SK-N-SH treated with all-trans-retinoic acid at 6 μM for 48 hours (cell line): ENCODE results near the gene AGAP1.

Experiments
- ARNTL ChIP-seq: fragments of 450-650 bp; formaldehyde crosslinking; IDR thresholded peaks from 2 replicates; pipeline ENCODE4 v1.5.0; 2020; ENCODE audit warnings: low read depth, mild to moderate bottlenecking, moderate library complexity, borderline replicate concordance
- CSDC2 ChIP-seq: fragments of 250-450 bp; sonication (Bioruptor Pico); IDR thresholded peaks from 2 replicates; pipeline ENCODE4 v1.5.0; 2020; ENCODE audit warnings: mild to moderate bottlenecking, moderate library complexity
- GLIS3 ChIP-seq: fragments of 250-450 bp; sonication (Bioruptor Pico); IDR thresholded peaks from 2 replicates; pipeline ENCODE4 v1.5.0; 2020; ENCODE audit warnings: mild to moderate bottlenecking, moderate library complexity
- TCF4 ChIP-seq: fragments of 250-450 bp; sonication (Bioruptor Pico); IDR thresholded peaks from 2 replicates; pipeline ENCODE4 v1.8.0; 2021; ENCODE audit warnings: mild to moderate bottlenecking, moderate library complexity, borderline replicate concordance
- TOX ChIP-seq: fragments of 250-450 bp; sonication (Bioruptor Pico); IDR thresholded peaks from 2 replicates; pipeline ENCODE4 v1.8.0; 2021; ENCODE audit warnings: mild to moderate bottlenecking, moderate library complexity, borderline replicate concordance
- ZC3H10 ChIP-seq: fragments of 250-450 bp; sonication (Bioruptor Pico); IDR thresholded peaks from 2 replicates; pipeline ENCODE4 v1.5.1; 2021; ENCODE audit warnings: mild to moderate bottlenecking, moderate library complexity
- ZFP3 ChIP-seq: fragments of 250-450 bp; sonication (Bioruptor Pico); IDR thresholded peaks from 2 replicates; pipeline ENCODE4 v1.5.0; 2020; ENCODE audit warnings: mild to moderate bottlenecking, moderate library complexity
- ZNF70 ChIP-seq: fragments of 450-650 bp; formaldehyde crosslinking; IDR thresholded peaks from 2 replicates; pipeline ENCODE4 v1.5.0; 2020; ENCODE audit warnings: mild to moderate bottlenecking, moderate library complexity
- TF ChIP-seq, protein P1 (sequence below): fragments of 250-450 bp; sonication (Bioruptor Pico); IDR thresholded peaks from 2 replicates; pipeline ENCODE4 v1.5.1; 2021; ENCODE audit warnings: mild to moderate bottlenecking, moderate library complexity
- TF ChIP-seq, protein P2 (sequence below): fragments of 250-450 bp; sonication (Bioruptor Pico); IDR thresholded peaks from 2 replicates; pipeline ENCODE4 v1.5.0; 2020; ENCODE audit warnings: mild to moderate bottlenecking, moderate library complexity
- TF ChIP-seq, protein P3 (sequence below): fragments of 250-450 bp; sonication (Bioruptor Pico); IDR thresholded peaks from 2 replicates; pipeline ENCODE4 v1.5.1; 2020; ENCODE audit warnings: low read depth, mild to moderate bottlenecking, moderate library complexity
- TF ChIP-seq, protein P4 (sequence below): fragments of 250-450 bp; sonication (Bioruptor Pico); IDR thresholded peaks from 2 replicates; pipeline ENCODE4 v1.8.0; 2021; ENCODE audit warnings: low read depth, mild to moderate bottlenecking, moderate library complexity, borderline replicate concordance
- TF ChIP-seq, protein P5 (sequence below): fragments of 250-450 bp; sonication (Bioruptor Pico); IDR thresholded peaks from 2 replicates; pipeline ENCODE4 v1.8.0; 2020; ENCODE audit warnings: mild to moderate bottlenecking, moderate library complexity, borderline replicate concordance

DNA sequence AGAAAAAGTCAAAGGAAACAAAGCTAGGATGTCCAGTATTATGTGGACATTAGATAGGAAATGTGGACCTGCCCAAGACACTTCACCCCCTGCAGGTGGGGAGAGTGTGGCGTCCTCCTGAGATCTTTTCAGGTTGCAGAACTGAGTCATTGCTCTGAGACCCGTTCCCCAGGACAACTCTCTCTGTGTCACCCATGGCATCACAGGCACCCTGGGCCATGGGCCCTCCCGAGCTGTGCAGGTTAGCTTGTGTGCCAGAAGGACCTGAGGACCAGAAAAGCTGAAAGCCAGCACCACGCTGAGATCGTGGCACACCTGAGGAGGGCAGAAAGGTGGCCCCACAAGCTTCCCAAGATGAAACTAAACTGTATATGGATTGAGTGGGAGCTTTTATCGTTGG is 229.5 kb downstream of the AGAP1 start:
- TF ChIP-seq CSDC2 (CRISPR knock-in tag) (no peak), TCF4 (CRISPR knock-in tag) (no peak), ARNTL (CRISPR knock-in tag) (no peak), TOX (no peak), ZNF70 (CRISPR knock-in tag) (no peak), ZC3H10 (CRISPR knock-in tag) (no peak), GLIS3 (no peak), ZFP3 (no peak)
- TF ChIP-seq, protein P1, sequence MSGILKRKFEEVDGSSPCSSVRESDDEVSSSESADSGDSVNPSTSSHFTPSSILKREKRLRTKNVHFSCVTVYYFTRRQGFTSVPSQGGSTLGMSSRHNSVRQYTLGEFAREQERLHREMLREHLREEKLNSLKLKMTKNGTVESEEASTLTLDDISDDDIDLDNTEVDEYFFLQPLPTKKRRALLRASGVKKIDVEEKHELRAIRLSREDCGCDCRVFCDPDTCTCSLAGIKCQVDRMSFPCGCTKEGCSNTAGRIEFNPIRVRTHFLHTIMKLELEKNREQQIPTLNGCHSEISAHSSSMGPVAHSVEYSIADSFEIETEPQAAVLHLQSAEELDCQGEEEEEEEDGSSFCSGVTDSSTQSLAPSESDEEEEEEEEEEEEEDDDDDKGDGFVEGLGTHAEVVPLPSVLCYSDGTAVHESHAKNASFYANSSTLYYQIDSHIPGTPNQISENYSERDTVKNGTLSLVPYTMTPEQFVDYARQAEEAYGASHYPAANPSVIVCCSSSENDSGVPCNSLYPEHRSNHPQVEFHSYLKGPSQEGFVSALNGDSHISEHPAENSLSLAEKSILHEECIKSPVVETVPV: no peak
- TF ChIP-seq, protein P2, sequence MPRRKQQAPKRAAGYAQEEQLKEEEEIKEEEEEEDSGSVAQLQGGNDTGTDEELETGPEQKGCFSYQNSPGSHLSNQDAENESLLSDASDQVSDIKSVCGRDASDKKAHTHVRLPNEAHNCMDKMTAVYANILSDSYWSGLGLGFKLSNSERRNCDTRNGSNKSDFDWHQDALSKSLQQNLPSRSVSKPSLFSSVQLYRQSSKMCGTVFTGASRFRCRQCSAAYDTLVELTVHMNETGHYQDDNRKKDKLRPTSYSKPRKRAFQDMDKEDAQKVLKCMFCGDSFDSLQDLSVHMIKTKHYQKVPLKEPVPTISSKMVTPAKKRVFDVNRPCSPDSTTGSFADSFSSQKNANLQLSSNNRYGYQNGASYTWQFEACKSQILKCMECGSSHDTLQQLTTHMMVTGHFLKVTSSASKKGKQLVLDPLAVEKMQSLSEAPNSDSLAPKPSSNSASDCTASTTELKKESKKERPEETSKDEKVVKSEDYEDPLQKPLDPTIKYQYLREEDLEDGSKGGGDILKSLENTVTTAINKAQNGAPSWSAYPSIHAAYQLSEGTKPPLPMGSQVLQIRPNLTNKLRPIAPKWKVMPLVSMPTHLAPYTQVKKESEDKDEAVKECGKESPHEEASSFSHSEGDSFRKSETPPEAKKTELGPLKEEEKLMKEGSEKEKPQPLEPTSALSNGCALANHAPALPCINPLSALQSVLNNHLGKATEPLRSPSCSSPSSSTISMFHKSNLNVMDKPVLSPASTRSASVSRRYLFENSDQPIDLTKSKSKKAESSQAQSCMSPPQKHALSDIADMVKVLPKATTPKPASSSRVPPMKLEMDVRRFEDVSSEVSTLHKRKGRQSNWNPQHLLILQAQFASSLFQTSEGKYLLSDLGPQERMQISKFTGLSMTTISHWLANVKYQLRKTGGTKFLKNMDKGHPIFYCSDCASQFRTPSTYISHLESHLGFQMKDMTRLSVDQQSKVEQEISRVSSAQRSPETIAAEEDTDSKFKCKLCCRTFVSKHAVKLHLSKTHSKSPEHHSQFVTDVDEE (CRISPR knock-in tag): no peak
- TF ChIP-seq, protein P3, sequence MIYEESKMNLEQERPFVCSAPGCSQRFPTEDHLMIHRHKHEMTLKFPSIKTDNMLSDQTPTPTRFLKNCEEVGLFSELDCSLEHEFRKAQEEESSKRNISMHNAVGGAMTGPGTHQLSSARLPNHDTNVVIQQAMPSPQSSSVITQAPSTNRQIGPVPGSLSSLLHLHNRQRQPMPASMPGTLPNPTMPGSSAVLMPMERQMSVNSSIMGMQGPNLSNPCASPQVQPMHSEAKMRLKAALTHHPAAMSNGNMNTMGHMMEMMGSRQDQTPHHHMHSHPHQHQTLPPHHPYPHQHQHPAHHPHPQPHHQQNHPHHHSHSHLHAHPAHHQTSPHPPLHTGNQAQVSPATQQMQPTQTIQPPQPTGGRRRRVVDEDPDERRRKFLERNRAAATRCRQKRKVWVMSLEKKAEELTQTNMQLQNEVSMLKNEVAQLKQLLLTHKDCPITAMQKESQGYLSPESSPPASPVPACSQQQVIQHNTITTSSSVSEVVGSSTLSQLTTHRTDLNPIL (CRISPR knock-in tag): no peak
- TF ChIP-seq, protein P4, sequence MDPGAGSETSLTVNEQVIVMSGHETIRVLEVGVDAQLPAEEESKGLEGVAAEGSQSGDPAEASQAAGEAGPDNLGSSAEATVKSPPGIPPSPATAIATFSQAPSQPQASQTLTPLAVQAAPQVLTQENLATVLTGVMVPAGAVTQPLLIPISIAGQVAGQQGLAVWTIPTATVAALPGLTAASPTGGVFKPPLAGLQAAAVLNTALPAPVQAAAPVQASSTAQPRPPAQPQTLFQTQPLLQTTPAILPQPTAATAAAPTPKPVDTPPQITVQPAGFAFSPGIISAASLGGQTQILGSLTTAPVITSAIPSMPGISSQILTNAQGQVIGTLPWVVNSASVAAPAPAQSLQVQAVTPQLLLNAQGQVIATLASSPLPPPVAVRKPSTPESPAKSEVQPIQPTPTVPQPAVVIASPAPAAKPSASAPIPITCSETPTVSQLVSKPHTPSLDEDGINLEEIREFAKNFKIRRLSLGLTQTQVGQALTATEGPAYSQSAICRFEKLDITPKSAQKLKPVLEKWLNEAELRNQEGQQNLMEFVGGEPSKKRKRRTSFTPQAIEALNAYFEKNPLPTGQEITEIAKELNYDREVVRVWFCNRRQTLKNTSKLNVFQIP: no peak
- TF ChIP-seq, protein P5, sequence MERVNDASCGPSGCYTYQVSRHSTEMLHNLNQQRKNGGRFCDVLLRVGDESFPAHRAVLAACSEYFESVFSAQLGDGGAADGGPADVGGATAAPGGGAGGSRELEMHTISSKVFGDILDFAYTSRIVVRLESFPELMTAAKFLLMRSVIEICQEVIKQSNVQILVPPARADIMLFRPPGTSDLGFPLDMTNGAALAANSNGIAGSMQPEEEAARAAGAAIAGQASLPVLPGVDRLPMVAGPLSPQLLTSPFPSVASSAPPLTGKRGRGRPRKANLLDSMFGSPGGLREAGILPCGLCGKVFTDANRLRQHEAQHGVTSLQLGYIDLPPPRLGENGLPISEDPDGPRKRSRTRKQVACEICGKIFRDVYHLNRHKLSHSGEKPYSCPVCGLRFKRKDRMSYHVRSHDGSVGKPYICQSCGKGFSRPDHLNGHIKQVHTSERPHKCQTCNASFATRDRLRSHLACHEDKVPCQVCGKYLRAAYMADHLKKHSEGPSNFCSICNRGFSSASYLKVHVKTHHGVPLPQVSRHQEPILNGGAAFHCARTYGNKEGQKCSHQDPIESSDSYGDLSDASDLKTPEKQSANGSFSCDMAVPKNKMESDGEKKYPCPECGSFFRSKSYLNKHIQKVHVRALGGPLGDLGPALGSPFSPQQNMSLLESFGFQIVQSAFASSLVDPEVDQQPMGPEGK (CRISPR knock-in tag): no peak
